ENCODE data around the gene KIF3C.

- TF ChIP-seq POLR2A (IDR thresholded peaks at IDR 0.05; ENCODE audit: extremely low read depth, insufficient read length) (no peak), CTCF (IDR thresholded peaks at IDR 0.05; ENCODE audit: low read depth, low read length) (no peak), MAX (IDR thresholded peaks at IDR 0.05; ENCODE audit: low read depth, low read length) (no peak)
Measured at GRCh38 chr2:26017464-26018183, 35.3 kb upstream of the KIF3C start.
